Ascending aorta (tissue), 2 donors: ENCODE results near the gene JAZF1. TPM values are rescaled to one million over a fixed set of nuclear protein-coding genes. Genes with fewer than 3 reads are reported as not detected.
A peak's percentile ranks its signal among the peaks of the same experiment; 100 is the strongest.

ENCODE experiments used
- DNase-seq, 2 donors: peaks; one replicate each; pipeline ENCODE4 v3.0.0-alpha.2; 2019; ENCODE audit warnings: low spot score in 2 of 2
- H3K27ac ChIP-seq, 2 donors: fragments of 200-600 bp; sonication (generic); one replicate each; pipeline ENCODE4 v1.5.1; 2016 to 2017; ENCODE audit warnings: mild to moderate bottlenecking in 1 of 2
- H3K27me3 ChIP-seq: fragments of 200-600 bp; sonication (generic); one replicate; pipeline ENCODE4 v1.5.1; 2017
- H3K36me3 ChIP-seq, 2 donors: fragments of 200-600 bp; sonication (generic); one replicate each; pipeline ENCODE4 v1.5.1; 2016
- H3K4me1 ChIP-seq, 2 donors: fragments of 200-600 bp; sonication (generic); one replicate each; pipeline ENCODE4 v1.5.1; 2016 to 2017; ENCODE audit warnings: mild to moderate bottlenecking in 1 of 2
- H3K4me3 ChIP-seq, 2 donors: fragments of 200-600 bp; sonication (generic); one replicate each; pipeline ENCODE4 v1.5.1; 2016 to 2017; ENCODE audit warnings: mild to moderate bottlenecking in 1 of 2
- H3K9me3 ChIP-seq, 2 donors: fragments of 200-600 bp; sonication (generic); one replicate each; pipeline ENCODE4 v1.5.1; 2016
- intact Hi-C: fragments of 100-400 bp; cut with DNase I; formaldehyde crosslinking; loops from one replicate; pipeline ENCODE4 v1.15.1; 2023
- total RNA-seq: library from RNA; depleted of rRNA; stranded (reverse); fragments of >200 nt; gene quantifications from one replicate; pipeline ENCODE4 v1.1.0, GENCODE V29; 2016
- TF ChIP-seq, protein P1 (sequence below), 3 experiments: fragments of 200-600 bp in 2 of 3; fragments of 450-650 bp in 1 of 3; sonication (generic) in 2 of 3; IDR thresholded peaks; one replicate each; pipeline ENCODE4 v1.5.1; 2016 to 2019; ENCODE audit warnings: antibody characterized with exemption in 3 of 3, mild to moderate bottlenecking in 1 of 3, moderate library complexity in 1 of 3

Gene JAZF1
- total RNA-seq, 1 donor from 2014 or later: 37.7 TPM

DNA sequence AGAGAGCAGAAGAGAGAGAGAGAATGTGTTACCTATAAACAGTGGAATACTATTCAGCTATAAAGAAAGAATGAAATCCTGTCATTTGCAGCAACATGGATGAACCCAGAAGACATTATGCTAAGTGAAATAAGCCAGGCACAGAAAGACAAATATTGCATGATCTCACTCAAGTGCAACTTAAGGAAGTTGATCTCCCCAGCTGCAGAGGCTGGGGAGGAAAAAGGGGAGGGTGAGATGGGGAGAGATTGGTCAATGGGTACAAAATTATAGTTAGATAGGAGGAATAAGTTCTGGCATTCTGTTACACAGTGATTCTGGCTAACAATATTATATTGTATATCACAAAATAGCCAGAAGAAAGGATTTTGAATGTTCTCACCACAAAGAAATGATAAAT lies 11.2 kb upstream of the JAZF1 start:
- Histone ChIP-seq H3K27ac (no peak overlapping the region), H3K4me1 (no peaks in the 10 kb centered on the region), H3K9me3 (no peaks in the 10 kb centered on the region), H3K27me3 (no peaks in the 10 kb centered on the region), H3K36me3 (no peaks in the 10 kb centered on the region), H3K4me3 (no peak overlapping the region)
- TF ChIP-seq, protein P1, sequence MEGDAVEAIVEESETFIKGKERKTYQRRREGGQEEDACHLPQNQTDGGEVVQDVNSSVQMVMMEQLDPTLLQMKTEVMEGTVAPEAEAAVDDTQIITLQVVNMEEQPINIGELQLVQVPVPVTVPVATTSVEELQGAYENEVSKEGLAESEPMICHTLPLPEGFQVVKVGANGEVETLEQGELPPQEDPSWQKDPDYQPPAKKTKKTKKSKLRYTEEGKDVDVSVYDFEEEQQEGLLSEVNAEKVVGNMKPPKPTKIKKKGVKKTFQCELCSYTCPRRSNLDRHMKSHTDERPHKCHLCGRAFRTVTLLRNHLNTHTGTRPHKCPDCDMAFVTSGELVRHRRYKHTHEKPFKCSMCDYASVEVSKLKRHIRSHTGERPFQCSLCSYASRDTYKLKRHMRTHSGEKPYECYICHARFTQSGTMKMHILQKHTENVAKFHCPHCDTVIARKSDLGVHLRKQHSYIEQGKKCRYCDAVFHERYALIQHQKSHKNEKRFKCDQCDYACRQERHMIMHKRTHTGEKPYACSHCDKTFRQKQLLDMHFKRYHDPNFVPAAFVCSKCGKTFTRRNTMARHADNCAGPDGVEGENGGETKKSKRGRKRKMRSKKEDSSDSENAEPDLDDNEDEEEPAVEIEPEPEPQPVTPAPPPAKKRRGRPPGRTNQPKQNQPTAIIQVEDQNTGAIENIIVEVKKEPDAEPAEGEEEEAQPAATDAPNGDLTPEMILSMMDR (IDR thresholded peaks at IDR 0.05): no peak
- intact Hi-C loops: no loop called here
- no peak for DNase-seq

DNA sequence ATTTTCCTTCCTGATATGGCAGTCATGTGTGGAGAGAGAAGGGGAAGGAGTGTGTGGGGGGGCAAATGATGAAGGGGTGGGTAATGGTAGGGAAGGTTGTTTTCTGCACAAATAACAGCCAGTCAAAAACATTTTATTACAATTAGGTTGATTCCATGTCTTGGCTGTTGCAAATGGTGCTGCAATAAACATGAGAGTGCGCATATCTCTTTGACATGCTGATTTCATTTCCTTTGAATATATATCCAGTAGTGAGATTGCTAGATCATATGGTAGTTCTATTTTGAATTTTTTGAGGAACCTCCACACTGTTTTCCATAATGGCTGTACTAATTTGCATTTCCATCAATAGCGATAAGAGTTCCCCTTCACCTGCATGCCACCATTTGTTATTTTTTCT lies 10.6 kb upstream of the JAZF1 start:
- Histone ChIP-seq H3K27me3 (no peaks in the 10 kb centered on the region), H3K36me3 (no peaks in the 10 kb centered on the region), H3K9me3 (no peaks in the 10 kb centered on the region), H3K4me3 (no peak overlapping the region), H3K27ac (no peak overlapping the region), H3K4me1 (no peaks in the 10 kb centered on the region)
- intact Hi-C loops: no loop called here
- TF ChIP-seq, protein P1 (IDR thresholded peaks at IDR 0.05): no peak
- DNase-seq: no peak

DNA sequence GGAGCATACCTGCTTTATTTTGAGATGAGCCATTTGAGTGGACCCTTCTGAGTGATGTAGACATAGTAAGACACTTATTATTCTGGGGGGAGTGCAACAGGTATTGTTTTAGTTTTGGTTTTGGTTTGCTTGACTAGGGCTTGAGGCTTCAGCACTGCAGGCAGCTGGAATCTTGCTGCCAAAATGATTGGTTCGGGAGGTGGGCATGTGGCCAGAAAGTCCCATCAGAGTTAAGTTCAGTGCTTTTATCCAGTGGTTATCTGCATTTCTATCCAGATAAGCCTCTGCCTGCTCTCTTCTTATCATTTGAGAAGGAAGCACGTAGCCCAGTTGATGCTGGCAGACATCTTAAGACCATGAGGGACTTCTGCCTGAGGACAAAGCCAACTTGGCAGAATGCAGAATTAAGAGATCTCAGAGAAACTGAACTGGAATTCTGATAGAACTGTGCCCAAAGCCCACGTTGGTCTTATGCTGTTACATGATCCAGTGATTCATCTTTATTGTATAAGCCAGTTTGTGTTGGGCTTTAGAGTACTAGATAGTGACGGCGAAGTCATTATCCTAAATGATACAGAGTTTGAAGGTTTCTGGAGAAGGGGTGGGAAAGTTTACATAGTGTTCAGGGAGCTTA lies 9.6 kb upstream of the JAZF1 start:
- TF ChIP-seq, protein P1 (IDR thresholded peaks at IDR 0.05): no peak
- DNase-seq: no peak
- H3K27me3 ChIP-seq: no peaks in the 10 kb centered on the region
- peak overlapping the region in 1 of 2 donors; percentile 29 for H3K4me3 ChIP-seq
- H3K36me3 ChIP-seq: no peaks in the 10 kb centered on the region
- no peak overlapping the region for H3K27ac ChIP-seq
- intact Hi-C loops: no loop called here
- no peaks in the 10 kb centered on the region for H3K4me1 ChIP-seq
- no peaks in the 10 kb centered on the region for H3K9me3 ChIP-seq

DNA sequence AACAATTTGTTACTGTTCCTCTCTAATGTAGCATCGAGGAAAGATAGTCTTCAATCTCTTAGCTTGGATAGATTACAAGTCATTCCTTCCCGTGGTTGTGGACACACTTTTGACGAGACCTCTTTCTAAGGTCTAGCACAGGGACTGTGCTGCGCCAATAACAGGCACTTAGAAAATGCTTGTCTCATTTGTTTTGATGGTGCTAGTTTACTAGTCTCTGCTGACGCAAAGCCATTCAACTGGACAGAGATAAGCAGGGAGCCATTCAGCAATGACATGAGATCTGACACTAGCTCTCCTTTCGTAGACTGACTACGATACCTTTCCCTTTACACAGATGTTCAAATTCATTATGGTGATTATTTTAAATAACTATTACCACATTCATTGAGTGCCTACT lies 6.4 kb upstream of the JAZF1 start:
- no peaks in the 10 kb centered on the region for H3K27me3 ChIP-seq
- no peak overlapping the region for H3K4me3 ChIP-seq
- intact Hi-C loops: no loop called here
- no peaks in the 10 kb centered on the region for H3K36me3 ChIP-seq
- TF ChIP-seq, protein P1 (IDR thresholded peaks at IDR 0.05): no peak
- H3K4me1 ChIP-seq: no peaks in the 10 kb centered on the region
- DNase-seq: no peak
- no peaks in the 10 kb centered on the region for H3K9me3 ChIP-seq
- no peak overlapping the region for H3K27ac ChIP-seq

DNA sequence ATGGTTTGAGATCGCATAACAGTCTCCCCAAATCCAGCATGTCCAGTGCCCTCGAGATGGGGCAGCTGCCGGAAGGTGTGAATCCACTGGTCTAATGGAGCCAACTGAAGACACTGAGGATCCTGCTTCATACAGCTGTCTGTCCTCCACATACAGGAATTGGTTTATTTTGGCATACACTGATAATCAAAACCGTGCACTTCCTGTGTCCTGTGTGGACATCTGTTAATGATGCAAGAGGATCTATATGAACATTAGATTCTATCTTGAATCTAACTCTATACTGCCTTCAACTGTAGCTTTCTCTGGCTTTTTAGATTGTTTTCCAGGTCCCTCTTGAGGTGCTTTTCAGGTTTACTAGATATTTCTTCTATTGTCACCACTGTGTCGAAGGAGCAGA lies 3.0 kb upstream of the JAZF1 start:
- peaks cover 0 to 3% of the 10 kb centered on the region in 2 donors for H3K4me1 ChIP-seq
- H3K27me3 ChIP-seq: no peaks in the 10 kb centered on the region
- H3K4me3 ChIP-seq: no peak overlapping the region
- TF ChIP-seq, protein P1 (IDR thresholded peaks at IDR 0.05): no peak
- no peak for DNase-seq
- H3K27ac ChIP-seq: no peak overlapping the region
- intact Hi-C loops: no loop called here
- no peaks in the 10 kb centered on the region for H3K36me3 ChIP-seq
- H3K9me3 ChIP-seq: no peaks in the 10 kb centered on the region

DNA sequence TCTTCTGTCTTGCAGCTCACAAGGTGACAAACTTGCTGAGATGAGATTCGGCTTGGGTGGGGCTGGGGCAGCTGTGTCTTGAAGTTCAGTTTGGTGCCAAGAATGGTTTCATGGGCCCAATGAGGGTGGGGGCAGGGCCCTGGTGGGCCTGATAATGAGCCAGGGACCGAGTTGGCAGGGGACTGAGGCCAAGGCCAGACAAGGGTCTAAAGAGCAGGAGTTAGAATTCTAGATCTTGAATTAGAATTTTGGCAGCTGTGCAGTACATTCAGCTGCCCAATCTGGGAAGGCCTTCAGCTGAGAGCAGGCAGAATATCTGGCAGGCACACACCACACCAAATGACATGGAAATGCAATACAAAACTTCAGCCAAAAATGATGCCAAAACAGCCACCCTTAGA lies 1.5 kb upstream of the JAZF1 start:
- no peak for DNase-seq
- H3K4me1 ChIP-seq: peaks cover 0 to 11% of the 10 kb centered on the region in 2 donors
- TF ChIP-seq, protein P1 (IDR thresholded peaks at IDR 0.05): no peak
- H3K36me3 ChIP-seq: no peaks in the 10 kb centered on the region
- H3K9me3 ChIP-seq: no peaks in the 10 kb centered on the region
- H3K27ac ChIP-seq: no peak overlapping the region
- H3K4me3 ChIP-seq: no peak overlapping the region
- no peaks in the 10 kb centered on the region for H3K27me3 ChIP-seq
- intact Hi-C loops: no loop called here
